ENCODE measurements around the gene NR1D1. TPM values are rescaled to one million over a fixed set of nuclear protein-coding genes. Genes with fewer than 3 reads are reported as not detected.

NR1D1 gene
- polyA plus RNA-seq, 1 donor (not counting 4 experiments of a cell fraction or from before 2014, with no cell fraction given) = 1.0 TPM

DNA sequence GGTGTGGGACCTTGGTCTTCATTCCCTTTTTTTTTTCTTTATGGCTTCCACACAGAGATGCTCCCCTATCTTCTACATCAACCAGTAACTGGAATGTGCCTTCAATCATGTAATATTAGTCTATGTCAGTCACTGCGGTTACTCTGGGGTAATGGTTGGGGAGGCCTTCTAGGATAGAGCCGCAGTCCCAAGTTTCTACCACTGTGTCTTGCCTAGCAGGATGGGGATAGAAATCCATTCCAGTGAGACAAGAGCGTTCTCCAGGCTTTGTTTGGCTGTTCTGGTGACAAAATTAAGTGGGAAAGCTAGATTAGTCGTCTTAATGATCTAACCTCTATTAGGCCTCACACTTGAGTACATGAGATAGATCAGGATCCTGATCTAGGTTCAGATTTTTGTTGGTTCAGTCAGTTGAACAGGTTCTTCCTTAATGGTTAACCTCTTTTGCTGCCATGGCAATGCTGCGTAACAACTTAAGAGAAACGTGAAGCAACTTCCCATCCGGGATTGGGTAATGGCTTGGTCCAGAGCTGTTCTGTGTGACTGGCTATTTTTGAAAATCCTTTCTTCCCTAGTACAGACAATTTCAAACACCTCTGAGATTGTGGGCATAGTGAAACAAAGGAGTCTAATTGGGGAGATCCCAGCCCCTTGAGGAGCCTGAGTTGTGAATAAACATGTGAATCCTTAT is 30.1 kb upstream of the NR1D1 start:
- Histone ChIP-seq H3K27me3 (ENCODE audit: control insufficient read depth, extremely low read depth, insufficient read depth, low read length) (no peaks in the 10 kb centered on the region), H4K20me1 (ENCODE audit: control insufficient read depth, extremely low read depth, insufficient read depth, low read length) (peaks cover 4% of the 10 kb centered on the region), H3K36me3 (ENCODE audit: control insufficient read depth in 2 of 2, extremely low read depth in 1 of 2, insufficient read depth in 2 of 2, low read length in 2 of 2) (peaks cover 45 to 72% of the 10 kb centered on the region in 2 experiments), H3K9me1 (ENCODE audit: control insufficient read depth, extremely low read depth, insufficient read depth, low read length) (peaks cover 2% of the 10 kb centered on the region), H2AFZ (ENCODE audit: control insufficient read depth, low read length) (no peak overlapping the region), H3K4me2 (ENCODE audit: control insufficient read depth, extremely low read depth, insufficient read depth, low read depth, low read length) (no peak overlapping the region), H3K9ac (ENCODE audit: control insufficient read depth, extremely low read depth, insufficient read depth, low read length) (no peak overlapping the region), H3K27ac (ENCODE audit: control insufficient read depth, insufficient read depth, low read length) (no peak overlapping the region), H3K79me2 (ENCODE audit: control insufficient read depth, insufficient read depth, low read length) (peaks cover 40% of the 10 kb centered on the region), H3K9me3 (ENCODE audit: control insufficient read depth, low read depth, low read length) (no peaks in the 10 kb centered on the region), H3K4me3 (ENCODE audit: control insufficient read depth in 2 of 3, extremely low read depth in 1 of 3, insufficient read depth in 2 of 3, low read depth in 1 of 3, low read length in 3 of 3) (no peak overlapping the region), H3K4me1 (ENCODE audit: control insufficient read depth, extremely low read depth, insufficient read depth, low read length) (no peaks in the 10 kb centered on the region)
- peak; percentile 17 for FAIRE-seq
- no peak for TF ChIP-seq EZH2 (IDR thresholded peaks at IDR 0.05; ENCODE audit: low read length)
- TF ChIP-seq, protein P1, sequence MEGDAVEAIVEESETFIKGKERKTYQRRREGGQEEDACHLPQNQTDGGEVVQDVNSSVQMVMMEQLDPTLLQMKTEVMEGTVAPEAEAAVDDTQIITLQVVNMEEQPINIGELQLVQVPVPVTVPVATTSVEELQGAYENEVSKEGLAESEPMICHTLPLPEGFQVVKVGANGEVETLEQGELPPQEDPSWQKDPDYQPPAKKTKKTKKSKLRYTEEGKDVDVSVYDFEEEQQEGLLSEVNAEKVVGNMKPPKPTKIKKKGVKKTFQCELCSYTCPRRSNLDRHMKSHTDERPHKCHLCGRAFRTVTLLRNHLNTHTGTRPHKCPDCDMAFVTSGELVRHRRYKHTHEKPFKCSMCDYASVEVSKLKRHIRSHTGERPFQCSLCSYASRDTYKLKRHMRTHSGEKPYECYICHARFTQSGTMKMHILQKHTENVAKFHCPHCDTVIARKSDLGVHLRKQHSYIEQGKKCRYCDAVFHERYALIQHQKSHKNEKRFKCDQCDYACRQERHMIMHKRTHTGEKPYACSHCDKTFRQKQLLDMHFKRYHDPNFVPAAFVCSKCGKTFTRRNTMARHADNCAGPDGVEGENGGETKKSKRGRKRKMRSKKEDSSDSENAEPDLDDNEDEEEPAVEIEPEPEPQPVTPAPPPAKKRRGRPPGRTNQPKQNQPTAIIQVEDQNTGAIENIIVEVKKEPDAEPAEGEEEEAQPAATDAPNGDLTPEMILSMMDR (optimal IDR thresholded peaks at IDR 0.05 in 1 of 3, IDR thresholded peaks at IDR 0.05 in 1 of 3, conservative IDR thresholded peaks at IDR 0.05 in 1 of 3; ENCODE audit: extremely low read depth in 1 of 3, insufficient read depth in 2 of 3, low read length in 3 of 3) = no peak
- dilution Hi-C loops (cut with MboI; ENCODE audit: extremely low pct_ligation_motif_present, low sequenced_read_pairs) = no loop called here
- DNase-seq (ENCODE audit: low read depth, low spot score) = no peak

DNA sequence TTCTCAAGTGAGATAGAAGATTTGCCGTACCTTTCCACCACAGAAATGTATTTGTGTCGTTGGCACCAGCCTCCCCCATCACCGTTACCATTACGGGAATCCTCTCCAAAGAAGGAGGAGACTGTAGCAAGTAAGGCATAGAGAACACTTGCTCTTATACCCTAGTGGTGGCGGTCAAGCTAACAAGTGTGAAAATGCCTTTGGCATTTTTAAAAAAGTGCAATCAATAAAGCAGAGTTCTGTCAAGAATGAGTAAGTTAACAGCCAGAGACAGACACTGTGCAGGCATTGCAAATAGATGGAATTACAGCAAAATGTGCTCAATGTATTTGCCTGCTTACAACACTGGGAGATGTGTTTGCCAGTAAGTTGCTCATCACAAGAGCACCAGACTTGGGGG is 29.1 kb upstream of the NR1D1 start:
- dilution Hi-C loops (cut with MboI; ENCODE audit: extremely low pct_ligation_motif_present, low sequenced_read_pairs) = no loop called here
- Histone ChIP-seq H3K9ac (ENCODE audit: control insufficient read depth, extremely low read depth, insufficient read depth, low read length) (no peak overlapping the region), H3K9me1 (ENCODE audit: control insufficient read depth, extremely low read depth, insufficient read depth, low read length) (peaks cover 2% of the 10 kb centered on the region), H3K36me3 (ENCODE audit: control insufficient read depth in 2 of 2, extremely low read depth in 1 of 2, insufficient read depth in 2 of 2, low read length in 2 of 2) (peaks cover 40 to 68% of the 10 kb centered on the region in 2 experiments), H2AFZ (ENCODE audit: control insufficient read depth, low read length) (no peak overlapping the region), H3K4me2 (ENCODE audit: control insufficient read depth, extremely low read depth, insufficient read depth, low read depth, low read length) (no peak overlapping the region), H3K4me1 (ENCODE audit: control insufficient read depth, extremely low read depth, insufficient read depth, low read length) (peaks cover 6% of the 10 kb centered on the region), H3K4me3 (ENCODE audit: control insufficient read depth in 2 of 3, extremely low read depth in 1 of 3, insufficient read depth in 2 of 3, low read depth in 1 of 3, low read length in 3 of 3) (no peak overlapping the region), H3K79me2 (ENCODE audit: control insufficient read depth, insufficient read depth, low read length) (peaks cover 50% of the 10 kb centered on the region), H4K20me1 (ENCODE audit: control insufficient read depth, extremely low read depth, insufficient read depth, low read length) (peaks cover 4% of the 10 kb centered on the region), H3K9me3 (ENCODE audit: control insufficient read depth, low read depth, low read length) (no peaks in the 10 kb centered on the region), H3K27me3 (ENCODE audit: control insufficient read depth, extremely low read depth, insufficient read depth, low read length) (no peaks in the 10 kb centered on the region), H3K27ac (ENCODE audit: control insufficient read depth, insufficient read depth, low read length) (no peak overlapping the region)
- no peak for FAIRE-seq
- TF ChIP-seq EZH2 (IDR thresholded peaks at IDR 0.05; ENCODE audit: low read length) = no peak
- TF ChIP-seq, protein P1 (optimal IDR thresholded peaks at IDR 0.05 in 1 of 3, IDR thresholded peaks at IDR 0.05 in 1 of 3, conservative IDR thresholded peaks at IDR 0.05 in 1 of 3; ENCODE audit: extremely low read depth in 1 of 3, insufficient read depth in 2 of 3, low read length in 3 of 3) = no peak
- no peak for DNase-seq (ENCODE audit: low read depth, low spot score)
